MM.1S (cell line): ENCODE results near the gene AMZ1.

Experiments used
- DNase-seq: peaks from one replicate; pipeline ENCODE4 v3.0.0-alpha.2; 2015
- H2AFZ ChIP-seq: fragments of 300-600 bp; sonication (generic); 2 replicates; pipeline ENCODE4 v1.6.0; 2016; ENCODE audit warnings: antibody characterized with exemption, low read length
- H3F3A ChIP-seq: fragments of 300-600 bp; sonication (generic); 2 replicates; pipeline ENCODE4 v1.6.1; 2016; ENCODE audit warnings: mild to moderate bottlenecking, antibody characterized with exemption, low read length, moderate library complexity, mixed read lengths; ENCODE audit not compliant: insufficient read depth
- H3K27ac ChIP-seq: fragments of 300-600 bp; sonication (generic); 2 replicates; pipeline ENCODE4 v1.5.1; 2016; ENCODE audit warnings: mild to moderate bottlenecking, low read length
- H3K27me3 ChIP-seq: fragments of 300-600 bp; sonication (generic); replicated peaks from 2 replicates; pipeline ENCODE4 v1.6.0; 2016; ENCODE audit warnings: low read length; ENCODE audit not compliant: insufficient read depth
- H3K36me3 ChIP-seq: fragments of 300-600 bp; sonication (generic); replicated peaks from 2 replicates; pipeline ENCODE4 v1.6.1; 2016; ENCODE audit warnings: mild to moderate bottlenecking, low read length, mixed read lengths; ENCODE audit not compliant: insufficient read depth
- H3K4me1 ChIP-seq: fragments of 300-600 bp; sonication (generic); 2 replicates; pipeline ENCODE4 v1.6.1; 2016; ENCODE audit warnings: low read length, mixed read lengths
- H3K4me2 ChIP-seq: fragments of 300-600 bp; sonication (generic); 2 replicates; pipeline ENCODE4 v1.6.0; 2016; ENCODE audit warnings: low read depth, low read length
- H3K4me3 ChIP-seq: fragments of 300-600 bp; sonication (generic); 2 replicates; pipeline ENCODE4 v1.5.1; 2016; ENCODE audit warnings: low read length, mixed read lengths
- H3K79me2 ChIP-seq: fragments of 300-600 bp; sonication (generic); 2 replicates; pipeline ENCODE4 v1.6.1; 2016; ENCODE audit warnings: mixed run types, low read length, mixed read lengths
- H3K9ac ChIP-seq: fragments of 300-600 bp; sonication (generic); 2 replicates; pipeline ENCODE4 v1.6.1; 2016; ENCODE audit warnings: low read length, mixed read lengths
- H3K9me2 ChIP-seq: fragments of 300-600 bp; sonication (generic); replicated peaks from 2 replicates; pipeline ENCODE4 v1.6.1; 2016; ENCODE audit warnings: mild to moderate bottlenecking, low read length, mixed read lengths; ENCODE audit not compliant: insufficient read depth
- H3K9me3 ChIP-seq: fragments of 300-600 bp; sonication (generic); replicated peaks from 2 replicates; pipeline ENCODE4 v1.6.1; 2016; ENCODE audit warnings: mild to moderate bottlenecking, low read length, mixed read lengths; ENCODE audit not compliant: insufficient read depth
- H4K20me1 ChIP-seq: fragments of 300-600 bp; sonication (generic); 2 replicates; pipeline ENCODE4 v1.6.1; 2016; ENCODE audit warnings: mild to moderate bottlenecking, low read length, moderate library complexity, mixed read lengths; ENCODE audit not compliant: insufficient read depth
- CTCF ChIP-seq: fragments of 300-600 bp; sonication (generic); IDR thresholded peaks from 2 replicates; pipeline ENCODE4 v1.5.1; 2016; ENCODE audit warnings: antibody characterized with exemption, low read length, mixed read lengths
- EZH2 ChIP-seq: fragments of 300-600 bp; sonication (generic); optimal IDR thresholded peaks from 2 replicates; pipeline ENCODE3; 2017; ENCODE audit warnings: low read depth, mild to moderate bottlenecking, antibody characterized with exemption, low read length, mixed read lengths
- EZH2phosphoT487 ChIP-seq: fragments of 300-600 bp; sonication (generic); IDR thresholded peaks from 2 replicates; pipeline ENCODE4 v1.6.1; 2018; ENCODE audit warnings: antibody characterized with exemption, low read length

Gene AMZ1

GRCh38 chr7:2641406-2642393 lies 46.3 kb upstream of the AMZ1 start:
- no peaks in the 10 kb centered on the region for H3K4me1 ChIP-seq
- no peaks in the 10 kb centered on the region for H3K36me3 ChIP-seq
- H3K9ac ChIP-seq: no peak overlapping the region
- no peak overlapping the region for H3K4me2 ChIP-seq
- no peak for DNase-seq
- H3K9me2 ChIP-seq: no peaks in the 10 kb centered on the region
- no peak overlapping the region for H2AFZ ChIP-seq
- H3K27ac ChIP-seq: no peak overlapping the region
- peaks cover 75% of the 10 kb centered on the region for H3K27me3 ChIP-seq
- H4K20me1 ChIP-seq: no peaks in the 10 kb centered on the region
- H3K9me3 ChIP-seq: no peaks in the 10 kb centered on the region
- H3F3A ChIP-seq: no peaks in the 10 kb centered on the region
- TF ChIP-seq EZH2phosphoT487 (no peak), EZH2 (no peak), CTCF (no peak)
- H3K4me3 ChIP-seq: no peak overlapping the region
- no peaks in the 10 kb centered on the region for H3K79me2 ChIP-seq

- H3K9ac ChIP-seq: no peak overlapping the region
- TF ChIP-seq CTCF (peak; percentile 34), EZH2phosphoT487 (no peak), EZH2 (no peak)
Observed at GRCh38 chr7:2643386-2644219, 44.4 kb upstream of the AMZ1 start.

GRCh38 chr7:2644220-2644561 lies 43.8 kb upstream of the AMZ1 start:
- DNase-seq: no peak
- Histone ChIP-seq H3K9me3 (no peaks in the 10 kb centered on the region), H3K4me1 (no peaks in the 10 kb centered on the region), H3K36me3 (no peaks in the 10 kb centered on the region), H3K27me3 (peaks cover 51% of the 10 kb centered on the region), H3K79me2 (no peaks in the 10 kb centered on the region), H3K4me2 (no peak overlapping the region), H4K20me1 (no peaks in the 10 kb centered on the region), H3K9me2 (no peaks in the 10 kb centered on the region), H3K4me3 (no peak overlapping the region), H3K9ac (no peak overlapping the region), H2AFZ (no peak overlapping the region), H3F3A (no peaks in the 10 kb centered on the region), H3K27ac (no peak overlapping the region)
- TF ChIP-seq EZH2 (no peak), EZH2phosphoT487 (no peak), CTCF (no peak)

More at GRCh38 chr7:2643386-2644219, 44.4 kb upstream of the AMZ1 start:
- Histone ChIP-seq H3K36me3 (no peaks in the 10 kb centered on the region), H3F3A (no peaks in the 10 kb centered on the region), H3K79me2 (no peaks in the 10 kb centered on the region), H3K9me3 (no peaks in the 10 kb centered on the region), H3K4me1 (no peaks in the 10 kb centered on the region), H4K20me1 (no peaks in the 10 kb centered on the region), H3K9me2 (no peaks in the 10 kb centered on the region), H3K27ac (no peak overlapping the region), H3K4me3 (no peak overlapping the region), H3K4me2 (no peak overlapping the region), H2AFZ (no peak overlapping the region), H3K27me3 (peaks cover 57% of the 10 kb centered on the region)
- DNase-seq: peak; percentile 32
